GM21786 (cell line): ENCODE measurements around the gene CTSE.

Experiments
- ATAC-seq: cut with Tn5 transposase; IDR thresholded peaks from one replicate; pipeline ENCODE4 v1.9.1; 2021; ENCODE audit not compliant: unreplicated experiment

CTSE gene

GRCh38 chr1:205973377-205974232 lies 50.1 kb downstream of the CTSE start:
- no peak for ATAC-seq

DNA sequence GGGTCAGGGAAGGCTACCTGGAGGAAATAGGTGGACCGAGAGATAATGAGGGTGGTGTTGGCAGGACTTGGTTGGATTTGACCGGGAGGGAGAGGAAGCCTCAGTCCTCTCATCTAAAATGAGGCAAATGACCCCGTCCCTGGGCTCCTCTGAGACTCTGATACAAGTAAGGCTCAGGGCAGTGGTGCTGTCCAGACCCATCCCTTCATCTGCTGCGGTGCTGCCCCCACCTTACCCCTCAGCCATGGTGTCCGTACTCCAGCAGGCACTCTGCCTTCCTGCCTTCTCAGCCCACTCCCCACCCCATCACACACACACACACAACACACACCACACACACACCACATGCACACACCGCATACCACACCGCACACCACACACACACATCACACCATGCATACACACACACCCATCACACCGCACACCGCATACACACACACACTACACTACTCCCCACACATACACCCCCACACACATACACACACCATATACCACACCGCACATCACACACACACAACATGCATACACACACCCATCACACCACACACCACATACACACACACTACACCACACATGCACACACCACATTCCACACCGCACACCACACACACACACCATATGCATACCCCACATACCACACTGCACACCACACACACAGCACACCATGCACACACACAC lies 51.1 kb downstream of the CTSE start:
- ATAC-seq: no peak

DNA sequence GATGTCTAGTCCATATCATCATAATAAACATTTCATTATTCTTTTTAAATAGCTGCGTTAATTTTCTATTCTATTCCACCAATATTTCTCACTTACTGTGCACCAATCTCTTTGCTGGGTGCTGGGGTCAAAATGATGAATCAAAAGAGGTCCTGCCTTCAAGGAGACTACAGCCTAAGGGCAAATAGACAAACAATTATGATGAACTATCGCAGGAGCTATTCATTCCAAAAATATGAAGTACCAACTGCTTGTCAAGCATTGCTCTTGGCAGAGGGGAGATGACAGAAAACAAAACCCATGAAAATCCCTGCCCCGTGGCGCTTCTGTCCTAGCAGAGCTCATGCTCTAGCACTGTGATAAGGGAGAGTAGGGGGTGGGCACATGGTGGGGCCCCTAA lies 51.6 kb downstream of the CTSE start:
- ATAC-seq: no peak

DNA sequence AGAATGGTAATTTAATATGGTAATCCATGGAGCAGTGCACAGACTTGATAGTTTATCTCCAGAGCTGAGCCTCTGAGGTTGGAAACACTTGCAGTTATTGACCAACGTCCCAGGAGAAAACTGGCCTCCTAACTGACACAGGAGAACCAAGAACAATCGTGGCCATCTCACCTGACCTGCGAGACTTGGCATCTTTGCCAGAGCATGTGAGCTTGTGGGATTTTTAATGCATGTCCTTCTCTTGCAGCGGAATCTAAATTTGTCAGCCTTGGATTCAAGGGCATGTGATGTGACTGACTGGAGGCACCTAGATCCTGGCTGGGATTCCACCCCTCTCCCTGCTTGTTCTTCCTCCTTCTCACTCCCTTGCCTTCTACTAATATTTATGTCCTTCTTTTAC lies 52.6 kb downstream of the CTSE start:
- ATAC-seq: no peak

DNA sequence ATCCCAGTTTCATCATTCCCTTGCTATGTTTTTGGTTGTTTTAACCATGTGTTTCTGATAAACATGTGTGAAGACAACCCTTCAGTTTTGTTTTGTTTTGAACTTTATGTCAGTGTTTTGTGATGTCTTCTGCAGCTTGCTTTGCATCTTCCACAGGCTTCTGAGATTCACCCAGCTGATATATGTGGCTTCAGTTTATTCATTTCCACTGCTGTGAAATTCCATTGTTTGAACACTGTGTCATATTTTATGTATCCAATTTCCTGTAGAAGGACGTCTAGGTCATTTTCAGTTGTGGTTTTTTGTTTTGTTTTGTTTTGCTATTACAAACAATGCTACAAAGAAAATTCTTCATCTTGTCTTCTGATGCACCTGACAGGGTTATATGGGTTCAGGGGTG lies 53.2 kb downstream of the CTSE start:
- no peak for ATAC-seq

GRCh38 chr1:205969229-205969628 lies 54.5 kb downstream of the CTSE start:
- no peak for ATAC-seq

DNA sequence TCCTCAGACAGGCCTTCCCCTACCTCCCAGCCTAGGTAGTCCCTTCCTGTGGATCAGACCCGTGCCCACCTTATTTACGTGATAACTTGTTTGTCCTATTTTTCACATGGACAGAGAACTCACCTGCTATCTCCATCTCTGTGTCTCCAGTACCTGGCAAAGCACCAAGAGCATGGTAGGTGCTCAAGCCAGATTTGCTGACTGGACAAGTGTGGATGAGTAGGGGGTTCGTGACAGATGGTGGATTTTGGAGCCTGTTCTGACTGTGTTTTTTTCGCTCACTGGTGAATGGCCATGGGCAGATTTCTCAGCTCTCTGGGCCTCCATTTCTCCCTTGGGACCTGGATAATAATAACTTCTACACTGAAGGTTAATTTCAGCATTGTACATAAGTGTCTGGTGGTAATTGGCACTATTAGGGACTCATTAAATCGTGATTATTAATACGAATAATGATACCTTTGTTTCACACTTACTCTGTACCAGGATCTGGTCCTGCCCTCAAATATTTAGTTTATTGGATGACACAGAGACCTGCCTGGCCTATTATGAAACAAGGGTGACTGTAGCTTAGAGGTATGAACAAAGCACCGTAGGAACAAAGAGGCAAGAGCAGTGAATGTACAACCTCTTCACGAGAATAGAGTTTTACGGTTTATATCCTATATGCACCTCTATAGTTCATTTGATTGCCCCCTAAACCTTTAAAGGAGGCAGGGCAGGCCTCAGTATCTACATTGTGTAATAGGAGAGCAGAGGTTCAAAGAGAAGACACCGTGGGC lies 56.0 kb downstream of the CTSE start:
- no peak for ATAC-seq

DNA sequence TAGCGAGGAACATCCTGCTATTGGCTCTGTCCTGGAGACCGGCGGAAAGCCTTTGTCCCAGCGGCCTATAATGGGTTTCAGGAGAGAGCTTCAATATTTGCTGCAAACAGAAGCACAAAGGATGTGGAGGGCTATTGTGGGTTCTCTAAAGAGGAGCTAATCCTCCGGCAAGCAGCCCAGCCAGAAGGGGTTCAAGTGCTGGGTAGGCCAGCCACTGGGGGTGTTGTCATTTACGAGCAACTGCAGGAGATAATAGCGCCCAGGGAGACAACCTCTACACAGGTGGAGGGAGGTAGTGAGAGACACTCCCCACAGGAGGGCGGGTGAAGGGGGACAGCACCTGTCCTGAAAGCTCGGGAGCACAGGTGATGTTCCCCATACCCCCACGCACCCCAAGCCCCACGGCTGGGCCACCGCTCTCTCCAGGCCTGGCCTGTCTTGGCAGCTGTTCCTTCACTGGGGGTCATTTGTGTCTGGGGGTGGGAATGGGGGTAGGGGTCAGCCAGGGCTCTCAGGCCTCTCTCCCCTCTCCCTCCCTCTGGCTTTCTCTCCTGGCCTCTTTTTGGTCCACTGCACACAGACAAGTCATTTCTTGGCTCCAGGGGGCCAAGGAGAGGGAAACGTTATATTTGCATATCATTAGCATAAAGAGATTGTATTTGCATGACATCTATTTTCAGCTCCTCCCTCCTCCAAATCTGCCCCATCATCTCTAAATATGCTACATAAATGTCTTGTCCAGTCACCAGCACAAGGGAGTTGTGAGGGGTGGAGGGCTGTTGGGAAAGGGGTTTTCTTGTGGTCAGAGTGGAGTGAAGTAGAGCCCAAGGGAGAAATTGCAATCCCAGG lies 58.4 kb downstream of the CTSE start:
- ATAC-seq: no peak

DNA sequence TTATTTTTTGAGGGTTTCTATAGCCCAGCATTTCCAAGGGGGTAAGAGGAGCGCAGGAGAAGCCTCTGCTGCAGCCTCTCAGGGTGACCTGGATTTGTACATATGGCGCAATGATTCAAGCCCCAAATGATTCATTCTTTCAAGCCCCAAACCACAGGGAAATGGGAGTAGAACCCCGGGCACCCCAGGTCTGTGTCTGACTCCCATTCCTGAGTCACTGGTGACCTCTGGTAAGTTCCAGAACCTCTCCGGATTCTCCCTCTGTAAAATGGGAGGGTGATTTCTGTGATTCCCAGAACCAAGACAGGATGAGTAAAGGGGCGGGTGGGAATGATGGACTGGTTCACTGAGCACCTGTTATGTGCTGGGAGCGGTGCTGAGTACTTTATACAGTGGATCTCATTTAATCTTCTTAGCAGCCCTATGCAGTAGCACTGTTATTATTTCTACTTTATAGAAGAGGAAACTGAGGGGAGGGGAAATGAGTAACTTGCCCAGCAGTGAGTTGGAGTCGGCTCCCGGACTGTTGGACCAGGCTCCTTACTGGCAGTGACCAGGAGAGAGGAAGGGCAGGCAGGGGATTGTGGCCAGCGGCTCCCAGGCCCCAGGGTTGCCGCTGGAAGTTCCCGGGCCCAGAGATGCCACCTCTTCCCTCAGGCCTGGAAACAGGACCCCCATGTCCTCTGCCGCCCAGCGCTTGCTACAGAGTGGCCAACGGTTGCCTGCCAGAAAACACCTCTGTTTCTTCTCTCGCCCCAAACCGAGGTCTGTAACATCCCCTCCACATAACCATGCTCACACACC lies 60.1 kb downstream of the CTSE start:
- ATAC-seq: no peak

- no peak for ATAC-seq
Measured at GRCh38 chr1:205962821-205963221, 60.9 kb downstream of the CTSE start.

- ATAC-seq: no peak
Measured at GRCh38 chr1:205961991-205962820, 61.5 kb downstream of the CTSE start.

GRCh38 chr1:205961405-205961804 lies 62.3 kb downstream of the CTSE start:
- ATAC-seq: no peak

DNA sequence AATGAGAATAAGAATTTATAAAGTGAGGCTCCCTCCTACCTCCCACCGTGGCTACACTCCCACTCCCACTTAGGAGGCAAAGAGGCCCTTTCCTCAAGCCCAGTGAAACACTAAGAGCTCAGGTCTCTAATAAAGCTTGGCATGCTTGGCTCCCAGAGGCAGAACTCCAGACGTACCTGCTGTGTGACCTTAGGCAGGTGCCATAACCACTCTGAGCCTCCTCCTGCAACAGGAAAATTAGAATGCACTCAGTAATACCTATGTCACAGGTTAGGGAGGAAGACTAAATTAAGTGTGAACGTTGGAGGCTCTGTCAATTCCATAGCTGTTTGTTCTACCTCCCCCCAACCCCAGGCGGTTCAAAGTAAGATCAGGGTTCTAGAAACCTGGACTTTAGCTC lies 63.9 kb downstream of the CTSE start:
- ATAC-seq: no peak
